HEK293 (cell line): ENCODE results near the gene NT5DC3.

Experiments
- CTCF ChIA-PET: fragments of 350-600 bp; formaldehyde crosslinking; extraction: SDS; loops from one replicate; lab custom pipeline; 2021; ENCODE audit warnings: antibody characterized with exemption; lab: Yijun Ruan, JAX
- POLR2A ChIA-PET: fragments of 300-600 bp; formaldehyde crosslinking; extraction: SDS; loops from one replicate; lab custom pipeline; 2020; ENCODE audit warnings: antibody characterized with exemption, inconsistent platforms; lab: Yijun Ruan, JAX
- H3K27ac ChIP-seq: fragments of 200-500 bp; sonication (Bioruptor generic); 2 replicates; pipeline ENCODE4 v1.5.1; 2014; ENCODE audit warnings: low read depth, low read length, control low read depth, inconsistent platforms; ENCODE audit errors: extremely low read depth
- H3K36me3 ChIP-seq, 2 experiments: fragments of 200-500 bp in 1 of 2; sonication (Bioruptor generic) in 1 of 2; 1 replicate in 1 of 2; 2 replicates in 1 of 2; pipeline ENCODE4 v1.5.1; 2014 to 2017; ENCODE audit warnings: inconsistent platforms in 2 of 2, low read length in 2 of 2; ENCODE audit not compliant: control insufficient read depth in 2 of 2, insufficient read depth in 1 of 2
- H3K4me1 ChIP-seq: fragments of 200-500 bp; sonication (Bioruptor generic); 2 replicates; pipeline ENCODE4 v1.5.1; 2014; ENCODE audit warnings: mild to moderate bottlenecking, low read length, inconsistent platforms; ENCODE audit not compliant: control insufficient read depth, insufficient read depth
- H3K4me3 ChIP-seq: 2 replicates; pipeline ENCODE4 v1.5.1; 2011; ENCODE audit warnings: low read depth, mild to moderate bottlenecking, control low read depth, low read length, moderate library complexity
- H3K9me3 ChIP-seq: fragments of 200-500 bp; sonication (Bioruptor generic); 2 replicates; pipeline ENCODE4 v1.5.1; 2014; ENCODE audit warnings: low read depth, low read length, inconsistent platforms; ENCODE audit not compliant: control insufficient read depth, insufficient read depth
- BCL11B ChIP-seq: fragments of 450-650 bp; formaldehyde crosslinking; IDR thresholded peaks from 2 replicates; pipeline ENCODE4 v1.5.1; 2016; ENCODE audit warnings: low read depth, missing biosample characterization, missing genetic modification characterization
- EGR2 ChIP-seq: fragments of 450-650 bp; formaldehyde crosslinking; IDR thresholded peaks from 2 replicates; pipeline ENCODE4 v1.5.1; 2016; ENCODE audit warnings: low read depth, missing biosample characterization, missing genetic modification characterization
- KLF1 ChIP-seq: fragments of 450-650 bp; formaldehyde crosslinking; IDR thresholded peaks from 2 replicates; pipeline ENCODE4 v1.5.1; 2016; ENCODE audit warnings: missing biosample characterization, missing genetic modification characterization
- KLF7 ChIP-seq: fragments of 450-650 bp; formaldehyde crosslinking; IDR thresholded peaks from 2 replicates; pipeline ENCODE4 v1.5.1; 2016; ENCODE audit warnings: missing biosample characterization, missing genetic modification characterization, borderline replicate concordance
- KLF8 ChIP-seq: fragments of 450-650 bp; formaldehyde crosslinking; IDR thresholded peaks from 2 replicates; pipeline ENCODE4 v1.5.1; 2016; ENCODE audit warnings: missing biosample characterization, missing genetic modification characterization
- SCRT1 ChIP-seq: fragments of 450-650 bp; formaldehyde crosslinking; IDR thresholded peaks from 2 replicates; pipeline ENCODE4 v1.5.1; 2016; ENCODE audit warnings: missing biosample characterization, missing genetic modification characterization, borderline replicate concordance
- SP2 ChIP-seq: fragments of 450-650 bp; formaldehyde crosslinking; IDR thresholded peaks from 2 replicates; pipeline ENCODE4 v1.5.1; 2016; ENCODE audit warnings: missing biosample characterization, missing genetic modification characterization
- ZBTB11 ChIP-seq: fragments of 450-650 bp; formaldehyde crosslinking; conservative IDR thresholded peaks from 2 replicates; pipeline ENCODE4 v1.5.1; 2016; ENCODE audit warnings: low read depth, missing biosample characterization, missing genetic modification characterization
- ZBTB17 ChIP-seq: fragments of 450-650 bp; formaldehyde crosslinking; IDR thresholded peaks from 2 replicates; pipeline ENCODE4 v1.5.1; 2016; ENCODE audit warnings: missing biosample characterization, missing genetic modification characterization
- ZBTB48 ChIP-seq: fragments of 450-650 bp; formaldehyde crosslinking; IDR thresholded peaks from 2 replicates; pipeline ENCODE4 v1.5.1; 2016; ENCODE audit warnings: missing biosample characterization, missing genetic modification characterization
- ZFP37 ChIP-seq: fragments of 450-650 bp; formaldehyde crosslinking; IDR thresholded peaks from 2 replicates; pipeline ENCODE4 v1.5.1; 2016; ENCODE audit warnings: missing biosample characterization, missing genetic modification characterization
- ZIC2 ChIP-seq: fragments of 450-650 bp; formaldehyde crosslinking; IDR thresholded peaks from 2 replicates; pipeline ENCODE4 v1.5.1; 2016; ENCODE audit warnings: missing biosample characterization, missing genetic modification characterization
- ZNF132 ChIP-seq: fragments of 450-650 bp; formaldehyde crosslinking; IDR thresholded peaks from 2 replicates; pipeline ENCODE4 v1.5.1; 2017; ENCODE audit warnings: missing biosample characterization, missing genetic modification characterization, borderline replicate concordance
- ZNF138 ChIP-seq: fragments of 450-650 bp; formaldehyde crosslinking; IDR thresholded peaks from 2 replicates; pipeline ENCODE4 v1.5.1; 2016; ENCODE audit warnings: missing biosample characterization, missing genetic modification characterization, borderline replicate concordance
- ZNF140 ChIP-seq: fragments of 450-650 bp; formaldehyde crosslinking; IDR thresholded peaks from 2 replicates; pipeline ENCODE4 v1.5.1; 2016; ENCODE audit warnings: missing biosample characterization, missing genetic modification characterization
- ZNF19 ChIP-seq: fragments of 450-650 bp; formaldehyde crosslinking; IDR thresholded peaks from 2 replicates; pipeline ENCODE4; 2016; ENCODE audit warnings: missing biosample characterization, missing genetic modification characterization, low read depth
- ZNF23 ChIP-seq: fragments of 450-650 bp; formaldehyde crosslinking; IDR thresholded peaks from 2 replicates; pipeline ENCODE4 v1.5.1; 2016; ENCODE audit warnings: missing biosample characterization, missing genetic modification characterization, borderline replicate concordance
- ZNF274 ChIP-seq, 2 experiments: fragments of 200-500 bp in 1 of 2; fragments of 450-650 bp in 1 of 2; sonication (Bioruptor generic) in 1 of 2; formaldehyde crosslinking in 1 of 2; IDR thresholded peaks; 2 replicates each; pipeline versions ENCODE4 v1.5.1 to v1.6.1; 2014 to 2016; ENCODE audit warnings: borderline replicate concordance in 1 of 2, inconsistent platforms in 1 of 2, low read length in 1 of 2, missing biosample characterization in 1 of 2, missing genetic modification characterization in 1 of 2
- ZNF280D ChIP-seq: fragments of 450-650 bp; formaldehyde crosslinking; IDR thresholded peaks from 2 replicates; pipeline ENCODE4 v1.5.1; 2016; ENCODE audit warnings: missing biosample characterization, missing genetic modification characterization
- ZNF302 ChIP-seq: fragments of 450-650 bp; formaldehyde crosslinking; IDR thresholded peaks from 2 replicates; pipeline ENCODE4 v1.5.1; 2016; ENCODE audit warnings: missing biosample characterization, missing genetic modification characterization, low read depth
- ZNF404 ChIP-seq: fragments of 450-650 bp; formaldehyde crosslinking; IDR thresholded peaks from 2 replicates; pipeline ENCODE4 v1.5.1; 2017; ENCODE audit warnings: missing biosample characterization, missing genetic modification characterization
- ZNF423 ChIP-seq: fragments of 450-650 bp; formaldehyde crosslinking; IDR thresholded peaks from 2 replicates; pipeline ENCODE4 v1.5.1; 2016; ENCODE audit warnings: missing biosample characterization, missing genetic modification characterization
- ZNF529 ChIP-seq: fragments of 450-650 bp; formaldehyde crosslinking; IDR thresholded peaks from 2 replicates; pipeline ENCODE4 v1.5.1; 2017; ENCODE audit warnings: missing genetic modification characterization, missing biosample characterization; ENCODE audit not compliant: insufficient replicate concordance
- ZNF596 ChIP-seq: fragments of 450-650 bp; IDR thresholded peaks from 2 replicates; pipeline ENCODE4 v1.5.0; 2018; ENCODE audit warnings: missing biosample characterization, mild to moderate bottlenecking, missing genetic modification characterization, moderate library complexity
- ZNF600 ChIP-seq: fragments of 450-650 bp; formaldehyde crosslinking; IDR thresholded peaks from 2 replicates; pipeline ENCODE4 v1.5.1; 2016; ENCODE audit warnings: missing biosample characterization, missing genetic modification characterization
- ZNF629 ChIP-seq: fragments of 450-650 bp; formaldehyde crosslinking; IDR thresholded peaks from 2 replicates; pipeline ENCODE4 v1.5.1; 2017; ENCODE audit warnings: missing biosample characterization, missing genetic modification characterization
- ZNF645 ChIP-seq: fragments of 450-650 bp; formaldehyde crosslinking; IDR thresholded peaks from 2 replicates; pipeline ENCODE4; 2016; ENCODE audit warnings: missing biosample characterization, missing genetic modification characterization
- ZNF658 ChIP-seq: fragments of 450-650 bp; formaldehyde crosslinking; IDR thresholded peaks from 2 replicates; pipeline ENCODE4; 2016; ENCODE audit warnings: missing biosample characterization, missing genetic modification characterization

The NT5DC3 gene

GRCh38 chr12:103879048-103879692, 38.1 kb upstream of the NT5DC3 start:
- no peaks in the 10 kb centered on the region for H3K9me3 ChIP-seq
- CTCF ChIA-PET = interaction anchor here (0.6 to 2.4 kb wide), 11 partner anchors 9 to 383 kb away, joined by 3 to 8 read pairs (median 4); partner anchors contain the start of genes C12orf42 and NT5DC3
- POLR2A ChIA-PET = interaction anchor here (1.0 to 1.2 kb wide), 2 partner anchors 50 to 259 kb away, joined by 3 read pairs; partner anchors contain the start of genes HSP90B1 and NFYB
- H3K4me3 ChIP-seq = no peak overlapping the region
- H3K36me3 ChIP-seq = no peaks in the 10 kb centered on the region
- TF ChIP-seq ZBTB48 = no peak
- no peak for TF ChIP-seq ZNF138 (tag by site-specific recombination)
- TF ChIP-seq EGR2 (tag by site-specific recombination) = 0 out of 2 replicates have a peak, but pooled peaks have one; percentile 17
- TF ChIP-seq ZFP37 (tag by site-specific recombination) = no peak
- no peak for TF ChIP-seq ZNF404 (tag by site-specific recombination)
- TF ChIP-seq ZNF645 = no peak
- TF ChIP-seq SCRT1 = no peak
- TF ChIP-seq ZNF140 = peak; percentile 18; the same call in 1 of the 2 replicates
- TF ChIP-seq ZIC2 (tag by site-specific recombination) = 0 out of 2 replicates have a peak, but pooled peaks have one; percentile 17
- no peak for TF ChIP-seq ZNF302
- no peak for TF ChIP-seq ZNF529 (tag by site-specific recombination)
- no peak for TF ChIP-seq ZNF423 (tag by site-specific recombination)
- peaks cover 9% of the 10 kb centered on the region for H3K4me1 ChIP-seq
- H3K27ac ChIP-seq = no peak overlapping the region

- Histone ChIP-seq H3K4me3 (no peak overlapping the region), H3K9me3 (no peaks in the 10 kb centered on the region), H3K36me3 (no peaks in the 10 kb centered on the region), H3K4me1 (peaks cover 9% of the 10 kb centered on the region), H3K27ac (no peak overlapping the region)
- ChIA-PET POLR2A (no interaction called here), CTCF (interaction anchor here (0.6 to 1.9 kb wide), 17 partner anchors 11 to 245 kb away, joined by 3 to 9 read pairs (median 4); no protein-coding TSS in a partner anchor)
- TF ChIP-seq ZBTB11 (tag by site-specific recombination) = no peak
- TF ChIP-seq ZBTB17 (tag by site-specific recombination) = peak; percentile 70
- TF ChIP-seq ZNF280D (tag by site-specific recombination) = no peak
- TF ChIP-seq ZNF658 = no peak
- TF ChIP-seq SP2 (tag by site-specific recombination) = no peak
- 0 out of 2 replicates have a peak, but pooled peaks have one; percentile 36 for TF ChIP-seq ZNF600 (tag by site-specific recombination)
- no peak for TF ChIP-seq BCL11B
- TF ChIP-seq ZNF23 (tag by site-specific recombination) = no peak
- TF ChIP-seq ZNF629 (tag by site-specific recombination) = no peak
- no peak for TF ChIP-seq ZNF19 (tag by site-specific recombination)
- TF ChIP-seq KLF7 (tag by site-specific recombination) = no peak
- TF ChIP-seq ZNF132 (tag by site-specific recombination) = no peak
- TF ChIP-seq ZNF596 (tag by site-specific recombination) = peak; percentile 61; the same call in 1 of the 2 replicates
- no peak for TF ChIP-seq KLF1 (tag by site-specific recombination)
- 0 out of 2 replicates have a peak, but pooled peaks have one; percentile 22 for TF ChIP-seq KLF8 (tag by site-specific recombination)
- no peak for TF ChIP-seq ZNF274 (IDR thresholded peaks at IDR 0.05; ENCODE audit: low read length)
- TF ChIP-seq ZNF274 (tag by site-specific recombination; IDR thresholded peaks at IDR 0.05; ENCODE audit: borderline replicate concordance) = no peak
Observed at GRCh38 chr12:103877934-103878510, 37.0 kb upstream of the NT5DC3 start.
